GM11168 (cell line): ENCODE results near the gene CLTA.
"Not testable (repeated sequence)": the region's sequence is repeated elsewhere in the genome, so short reads cannot be mapped to it uniquely, and the experiment has no call there.

Experiments
- in situ Hi-C: fragments of 300-500 bp; cut with MboI; formaldehyde crosslinking; loops from one replicate; pipeline ENCODE4 v1.12.0; 2022; ENCODE audit warnings: low sequenced_read_pairs; ENCODE audit not compliant: unreplicated experiment

Gene CLTA

DNA sequence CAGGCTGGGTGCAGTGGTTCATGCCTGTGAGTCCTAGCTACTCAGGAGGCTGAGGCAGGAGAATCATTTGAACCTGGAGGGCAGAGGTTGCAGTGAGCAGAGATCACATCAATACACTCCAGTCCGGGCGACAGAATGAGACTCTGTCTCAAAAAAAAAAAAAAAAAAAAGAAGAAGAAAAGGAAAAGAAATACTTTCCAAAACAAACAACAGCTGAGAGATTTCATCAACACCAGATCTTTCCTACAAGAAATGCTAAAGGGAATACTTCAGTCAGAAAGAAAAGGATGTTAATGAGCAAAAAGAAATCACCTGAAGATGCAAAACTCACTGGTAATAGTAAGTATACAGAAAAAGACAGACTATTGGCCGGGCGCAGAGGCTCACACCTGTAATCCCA is 13.2 kb upstream of the CLTA start:
- in situ Hi-C loops = no loop called here

- in situ Hi-C loops = not testable (repeated sequence)
Observed at GRCh38 chr9:36180243-36180642, 10.5 kb upstream of the CLTA start.

GRCh38 chr9:36187414-36187813 is 3.3 kb upstream of the CLTA start:
- in situ Hi-C loops = no loop called here

- in situ Hi-C loops = no loop called here
Observed at GRCh38 chr9:36188212-36188611, 2.5 kb upstream of the CLTA start.

GRCh38 chr9:36189976-36190375 is 745 bp upstream of the CLTA start:
- in situ Hi-C loops = no loop called here

- in situ Hi-C loops = no loop called here
Observed at GRCh38 chr9:36191290-36191645, 547 bp downstream of the CLTA start.

- in situ Hi-C loops = no loop called here
Observed at GRCh38 chr9:36191686-36192085, 965 bp downstream of the CLTA start.

DNA sequence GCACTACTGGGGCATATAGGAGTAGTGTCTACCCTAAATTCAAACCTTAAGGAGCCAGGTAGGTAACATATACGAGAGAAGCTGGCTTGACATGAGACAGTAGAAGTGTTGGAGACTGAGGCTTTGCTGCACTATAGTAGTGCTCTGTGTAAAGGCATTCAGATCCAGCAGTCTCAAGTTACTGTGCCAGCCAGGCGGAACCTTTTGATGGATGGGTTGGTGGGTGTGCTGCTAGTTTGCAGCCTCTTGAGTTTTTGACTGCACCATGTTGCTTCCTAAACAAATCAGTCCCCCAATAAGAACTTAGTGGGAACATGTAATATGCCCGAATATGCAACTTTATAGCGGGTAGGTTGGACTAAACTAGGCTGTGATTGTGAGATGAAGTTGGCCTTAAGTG is 1.5 kb downstream of the CLTA start:
- in situ Hi-C loops = no loop called here

DNA sequence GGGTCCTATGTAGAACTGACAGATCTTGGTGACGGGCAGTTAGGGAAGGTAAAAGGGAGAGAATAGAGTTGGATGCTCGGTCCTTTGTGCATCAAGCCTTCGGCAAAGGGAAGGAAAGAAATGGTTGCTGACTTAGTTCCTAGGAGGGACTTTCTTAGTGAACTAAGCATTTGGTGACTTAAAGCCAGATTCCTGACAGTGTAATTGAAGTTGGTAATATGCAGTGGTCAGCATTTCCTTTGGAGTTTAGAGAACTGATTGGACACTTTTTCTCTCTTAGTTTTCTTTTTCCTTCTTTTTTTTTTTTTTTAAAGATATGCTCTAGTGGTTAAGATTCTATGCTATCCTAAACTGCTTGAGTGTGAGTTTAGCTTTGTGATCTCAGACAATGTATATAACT is 2.3 kb downstream of the CLTA start:
- in situ Hi-C loops = no loop called here

GRCh38 chr9:36194326-36195000 is 3.7 kb downstream of the CLTA start:
- in situ Hi-C loops = no loop called here

DNA sequence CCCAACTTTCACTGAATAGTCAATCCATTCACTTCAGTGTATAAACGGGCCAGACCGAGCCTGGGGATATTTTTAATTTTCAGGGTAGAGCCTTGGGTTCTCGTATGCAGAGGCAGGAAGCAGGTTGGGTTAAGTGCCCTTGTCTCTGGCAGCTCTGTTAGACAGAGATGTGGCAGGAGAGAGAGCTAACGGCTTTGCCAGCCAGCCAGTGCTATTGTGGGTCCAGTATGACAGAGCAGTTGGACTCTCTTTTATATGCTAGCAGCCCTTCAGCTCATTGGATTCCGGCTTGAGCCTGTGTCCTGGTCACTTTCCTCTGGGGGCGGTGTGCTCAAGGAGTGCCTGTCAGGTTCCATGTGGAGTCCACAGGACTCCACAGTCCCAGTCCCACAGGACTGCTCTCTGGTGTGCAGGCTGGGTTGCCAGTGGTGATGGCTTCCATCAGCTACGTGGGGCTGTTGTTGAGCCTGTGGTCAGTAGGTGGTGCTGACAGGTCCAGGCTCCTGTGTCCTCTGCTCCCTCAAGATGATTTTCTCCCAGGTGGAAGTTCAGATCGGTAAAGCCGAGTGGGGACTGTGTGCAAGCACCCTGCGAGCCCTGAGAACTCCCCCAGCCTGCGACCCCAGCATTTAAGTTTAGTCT is 14.3 kb downstream of the CLTA start:
- in situ Hi-C loops = no loop called here

DNA sequence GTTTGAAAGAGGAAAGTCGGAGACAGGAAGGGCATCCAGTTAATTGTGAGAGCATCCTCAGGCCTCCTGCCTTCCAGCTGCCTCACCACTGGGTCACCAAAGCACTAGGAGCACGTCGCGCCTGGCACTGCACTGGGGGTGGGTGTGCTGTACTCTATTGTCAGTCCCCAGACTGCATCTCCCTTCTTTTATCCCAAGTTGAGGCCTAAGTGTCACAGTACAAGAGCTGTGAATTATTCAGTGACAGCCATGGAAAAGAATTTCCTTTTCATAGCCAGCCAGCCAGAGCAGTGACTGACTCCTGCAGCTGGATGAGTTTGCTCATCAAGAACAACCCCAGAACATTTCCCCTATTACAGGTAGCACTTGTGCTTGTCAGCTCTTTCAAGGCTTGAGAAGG is 16.3 kb downstream of the CLTA start:
- in situ Hi-C loops = no loop called here

DNA sequence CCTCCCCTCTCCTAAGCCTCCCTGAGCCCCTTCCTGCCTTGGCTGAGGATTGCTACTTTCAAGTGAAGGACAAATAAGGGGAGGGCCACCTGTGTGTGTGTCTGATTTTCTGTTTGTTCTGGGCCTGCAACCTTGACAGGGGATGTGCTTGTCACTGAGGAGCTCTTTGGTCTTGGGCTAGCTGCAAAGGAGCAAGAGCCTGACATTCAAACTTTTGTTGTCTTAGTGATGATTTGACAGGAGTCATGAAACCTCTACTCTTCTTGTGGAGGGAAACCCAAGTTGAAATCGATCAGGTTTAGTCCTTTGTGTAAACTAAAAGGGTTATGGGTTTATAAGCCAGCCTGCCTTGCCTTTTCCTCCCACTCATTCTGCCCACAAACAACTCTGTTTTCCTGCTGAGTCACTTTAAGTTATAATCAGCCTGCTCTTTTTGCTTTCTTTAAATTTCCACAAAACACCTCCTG is 16.9 kb downstream of the CLTA start:
- in situ Hi-C loops = no loop called here

- in situ Hi-C loops = no loop called here
Observed at GRCh38 chr9:36208521-36209253, 18.0 kb downstream of the CLTA start.

GRCh38 chr9:36210722-36211121 is 20.0 kb downstream of the CLTA start:
- in situ Hi-C loops = no loop called here

- in situ Hi-C loops = no loop called here
Observed at GRCh38 chr9:36211510-36211909, 20.8 kb downstream of the CLTA start.

GRCh38 chr9:36213387-36213786 is 22.7 kb downstream of the CLTA start:
- in situ Hi-C loops = no loop called here

- in situ Hi-C loops = no loop called here
Observed at GRCh38 chr9:36213989-36214388, 23.3 kb downstream of the CLTA start.

DNA sequence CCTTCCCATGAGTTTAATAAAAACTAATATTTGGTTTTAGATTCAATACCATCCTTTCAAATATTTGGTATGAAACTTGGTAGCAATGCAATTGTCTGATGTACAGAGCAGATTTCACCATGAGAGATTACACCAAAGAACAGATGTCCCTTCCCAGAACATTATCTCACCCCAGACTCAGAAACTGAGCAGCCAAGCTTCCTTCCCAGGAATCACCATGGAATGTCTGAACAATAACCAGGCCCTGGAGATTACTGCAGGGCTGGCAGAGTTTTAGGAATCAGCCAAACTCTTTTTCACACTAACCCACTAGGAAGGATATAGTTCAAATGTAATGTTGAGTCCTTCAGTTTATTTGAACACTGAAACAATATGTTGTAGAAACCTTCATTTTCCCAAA is 23.9 kb downstream of the CLTA start:
- in situ Hi-C loops = no loop called here

- in situ Hi-C loops = no loop called here
Observed at GRCh38 chr9:36217256-36217968, 26.7 kb downstream of the CLTA start.

DNA sequence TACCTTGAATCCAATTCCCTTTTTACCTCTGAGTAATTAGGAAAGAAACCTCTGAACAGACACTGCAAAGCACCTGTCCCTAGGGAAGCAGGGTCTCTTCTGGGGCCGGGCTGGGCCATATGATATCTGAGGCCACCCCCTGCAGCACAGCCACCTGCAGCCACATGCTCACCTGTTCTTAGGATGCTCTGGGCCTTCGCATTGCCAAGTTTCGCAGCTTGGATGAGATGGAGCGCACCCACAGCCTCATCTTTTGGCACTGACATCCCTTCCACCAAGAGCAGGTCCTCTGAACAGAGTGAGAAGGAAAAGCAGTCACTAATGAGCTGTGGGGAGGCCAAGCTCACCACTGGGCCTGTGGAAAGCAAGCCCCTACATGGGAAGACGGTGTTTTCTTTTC is 27.3 kb downstream of the CLTA start:
- in situ Hi-C loops = no loop called here
